Stimulated activated CD4-positive, alpha-beta T cell treated with anti-CD3 and anti-CD28 coated beads, Interleukin-12 subunit alpha, Interleukin-12 subunit beta, amount 100 ng/mL, for 48 hours (primary cell): ENCODE data around the gene IQSEC1.
A peak's percentile ranks its signal among the peaks of the same experiment; 100 is the strongest.

Experiments
- DNase-seq, 3 donors: peaks; one replicate each; pipeline ENCODE4 v3.0.0-alpha.2; 2020; ENCODE audit warnings: low read depth in 2 of 3, low spot score in 1 of 3

The IQSEC1 gene

GRCh38 chr3:12898965-12899755, 174.1 kb downstream of the IQSEC1 start:
- DNase-seq, result no peak

GRCh38 chr3:12898290-12898964, 174.8 kb downstream of the IQSEC1 start:
- no peak for DNase-seq

DNA sequence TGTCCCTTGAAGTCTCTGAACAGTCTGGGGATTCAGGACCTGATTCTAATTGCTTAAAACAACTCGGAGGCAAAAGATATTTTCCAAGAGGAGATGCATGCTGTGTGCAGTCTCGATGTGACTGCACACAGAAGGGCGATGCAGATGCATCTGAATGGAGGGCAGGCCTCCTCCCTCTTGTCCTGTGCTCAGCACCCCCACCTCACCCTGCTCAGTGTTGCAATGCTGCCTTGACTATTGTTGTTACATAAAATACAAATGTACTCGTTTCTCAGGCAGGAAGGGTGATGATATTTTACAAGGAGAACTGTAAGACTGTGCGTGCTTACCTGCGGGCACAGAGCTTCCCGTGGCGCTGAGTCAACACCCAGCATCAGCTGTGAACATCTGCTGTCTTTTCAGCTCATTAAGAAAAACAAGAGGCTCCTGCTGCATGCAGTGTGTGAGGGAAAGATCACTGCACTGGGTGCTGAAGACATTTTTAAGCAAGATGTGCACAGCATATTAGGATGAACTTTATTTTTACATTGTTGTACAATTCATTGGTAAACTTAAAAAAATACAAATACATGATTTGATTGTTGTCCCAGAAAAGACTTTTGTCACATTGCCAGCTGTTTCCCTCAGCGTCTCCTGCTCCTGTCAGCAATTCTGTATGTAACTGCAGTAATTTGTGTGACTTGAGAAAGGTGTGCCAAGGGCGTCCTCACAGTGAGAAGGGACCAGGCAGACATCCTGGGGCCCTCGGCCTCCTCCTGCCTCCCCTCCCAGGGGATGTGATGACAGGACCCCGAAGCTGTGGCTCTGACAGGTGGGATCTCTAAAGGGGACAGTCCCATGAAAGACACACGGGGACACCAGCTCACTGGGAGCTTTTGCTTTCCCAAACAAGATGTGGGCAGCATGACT, 175.6 kb downstream of the IQSEC1 start:
- no peak for DNase-seq

DNA sequence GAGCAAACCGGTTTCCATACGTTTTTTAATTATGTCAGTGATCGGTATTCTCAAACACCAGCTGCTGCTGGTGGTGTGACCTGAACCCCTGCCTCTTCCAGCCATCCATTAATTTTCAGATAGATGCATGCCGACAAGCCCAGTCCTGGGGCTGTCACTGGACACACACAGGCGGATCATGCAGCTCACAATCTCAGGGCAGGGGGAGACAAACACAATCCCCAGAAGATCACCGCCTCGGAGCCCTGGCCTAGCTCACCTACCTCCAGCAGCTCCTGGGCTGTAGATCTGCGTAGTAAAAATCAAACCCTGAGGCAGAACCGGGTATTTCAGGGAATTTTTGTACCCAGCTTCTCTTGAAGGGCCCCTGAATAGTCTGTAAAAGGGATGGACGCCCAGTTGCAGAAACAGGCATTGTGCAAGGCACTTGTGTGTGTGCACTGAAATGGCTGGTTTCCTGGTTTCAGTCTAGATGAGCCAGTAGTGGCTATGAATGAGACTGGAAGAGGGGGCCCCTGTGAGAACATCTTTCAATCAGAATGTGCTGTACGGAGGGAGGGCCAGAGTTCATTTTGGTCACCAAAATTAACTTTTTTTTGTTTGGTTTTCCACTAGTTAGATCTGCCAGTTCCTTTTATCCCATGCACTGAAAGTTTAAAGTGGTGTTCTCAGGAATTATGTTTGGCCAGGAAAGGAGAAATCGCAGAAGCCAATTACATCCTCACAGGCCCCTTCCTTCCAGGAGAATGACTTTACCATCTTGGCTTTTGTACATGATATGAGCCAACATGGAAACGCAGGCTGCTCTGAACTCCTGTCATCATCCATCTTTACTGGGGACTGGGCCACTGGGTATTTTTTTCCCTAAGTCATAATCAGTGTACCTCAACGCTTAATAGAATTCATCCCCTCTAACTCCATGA, 176.9 kb downstream of the IQSEC1 start:
- DNase-seq, result no peak

- DNase-seq, result no peak
Measured at GRCh38 chr3:12895391-12896062, 177.7 kb downstream of the IQSEC1 start.

GRCh38 chr3:12894629-12895028, 178.6 kb downstream of the IQSEC1 start:
- no peak for DNase-seq

GRCh38 chr3:12893852-12894251, 179.4 kb downstream of the IQSEC1 start:
- no peak for DNase-seq

DNA sequence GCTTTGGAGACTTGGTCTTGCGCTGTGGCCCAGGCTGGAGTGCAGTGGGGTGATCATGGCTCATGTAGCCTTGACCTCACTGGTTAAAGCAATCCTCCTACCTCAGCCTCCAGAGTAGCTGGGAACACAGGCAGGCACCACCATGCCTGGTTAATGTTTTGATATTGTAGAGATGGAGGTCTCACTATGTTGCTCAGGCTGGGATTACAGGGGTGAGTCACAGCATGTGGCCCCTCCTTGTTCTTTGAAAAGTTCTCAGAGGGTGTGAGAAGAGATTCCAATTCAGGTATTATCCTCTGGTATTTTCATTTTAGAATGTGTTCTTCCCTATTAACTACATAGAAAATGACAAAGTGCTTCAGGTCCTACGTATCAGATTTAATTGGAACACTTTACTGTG, 180.0 kb downstream of the IQSEC1 start:
- DNase-seq, result no peak

DNA sequence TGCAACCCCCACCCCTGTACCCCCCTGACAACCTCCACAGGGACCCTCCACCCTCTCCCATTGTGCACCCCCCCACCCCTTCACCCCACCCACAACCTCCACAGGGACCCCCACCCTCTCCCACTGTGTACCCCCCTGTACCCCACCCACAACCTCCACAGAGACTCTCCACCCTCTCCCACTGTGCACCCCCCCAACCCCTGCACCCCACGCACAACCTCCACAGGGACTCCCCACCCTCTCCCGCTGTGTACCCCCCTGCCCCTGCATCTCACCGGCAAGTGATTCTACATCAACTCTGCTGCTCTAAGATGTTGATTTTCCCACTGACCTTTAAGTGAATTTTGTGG, 180.4 kb downstream of the IQSEC1 start:
- DNase-seq, result no peak

GRCh38 chr3:12891985-12892839, 181.0 kb downstream of the IQSEC1 start:
- DNase-seq, result peak; percentile 14 to 42 (median 20)

DNA sequence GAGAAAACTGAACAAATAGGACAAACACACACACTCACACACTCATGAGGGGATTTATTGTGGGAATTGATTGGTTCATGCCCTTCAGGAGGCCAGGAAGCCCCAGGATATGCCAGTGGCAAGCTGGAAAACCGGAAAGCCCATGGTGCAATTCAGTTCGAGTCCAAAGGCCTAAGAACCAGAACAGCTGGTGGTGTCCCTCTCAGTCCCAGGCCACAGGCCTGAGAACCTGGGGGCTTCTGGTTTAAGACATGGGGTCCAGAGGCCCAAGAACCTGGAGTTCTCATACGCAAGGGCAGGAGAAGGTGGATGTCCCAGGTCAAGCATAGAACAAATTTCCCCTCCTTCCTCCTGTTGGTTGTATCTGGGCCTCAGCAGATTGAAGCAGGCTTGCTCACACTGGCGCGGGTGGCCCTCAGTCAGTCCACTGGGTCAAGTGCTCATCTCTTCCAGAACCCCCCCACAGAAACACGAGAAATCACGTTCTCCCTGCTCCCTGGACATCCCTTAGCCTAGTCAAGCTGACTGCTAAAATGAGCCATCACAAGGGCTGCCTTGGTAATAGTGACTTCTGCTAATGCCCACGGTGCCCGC, 181.7 kb downstream of the IQSEC1 start:
- DNase-seq, result no peak

- no peak for DNase-seq
Measured at GRCh38 chr3:12890610-12891390, 182.4 kb downstream of the IQSEC1 start.

DNA sequence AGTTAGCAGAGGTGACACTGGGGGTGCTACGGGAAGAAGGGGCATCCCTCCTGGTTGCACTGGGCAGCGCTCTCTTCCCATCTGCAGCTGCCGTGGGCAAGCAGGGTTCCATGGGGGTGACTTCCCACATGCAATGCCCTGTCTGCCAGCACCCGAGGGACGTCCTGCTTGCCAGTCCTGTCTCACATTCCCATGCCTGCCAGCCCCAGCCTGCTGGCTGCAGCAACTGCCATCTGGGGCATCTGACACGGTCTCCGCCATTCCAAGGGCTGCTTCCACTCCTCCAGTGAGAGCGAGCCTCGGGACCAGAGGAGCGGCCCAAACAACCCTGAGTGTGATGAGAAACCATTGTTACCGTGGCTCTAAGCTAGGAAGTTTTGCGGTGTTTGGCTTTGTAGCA, 186.5 kb downstream of the IQSEC1 start:
- DNase-seq, result no peak

GRCh38 chr3:12886106-12886679, 187.0 kb downstream of the IQSEC1 start:
- no peak for DNase-seq

DNA sequence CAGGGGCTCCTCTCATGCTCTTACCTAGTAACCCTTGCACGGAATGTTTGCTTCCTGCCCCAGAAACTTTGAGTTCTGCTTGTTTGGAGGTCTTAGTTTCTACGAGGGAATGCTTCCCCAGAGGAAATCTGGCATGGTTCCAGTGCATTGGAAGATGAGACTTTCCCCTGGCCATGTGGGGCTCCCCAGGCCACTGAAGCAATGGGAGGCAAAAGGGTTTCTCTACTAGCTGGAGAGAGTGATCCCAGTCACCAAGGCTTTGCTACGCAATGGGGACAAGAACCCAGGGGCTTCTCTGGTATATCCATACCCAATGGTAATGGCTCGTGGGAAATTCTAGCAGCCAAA, 187.7 kb downstream of the IQSEC1 start:
- DNase-seq, result no peak

- no peak for DNase-seq
Measured at GRCh38 chr3:12884790-12885582, 188.2 kb downstream of the IQSEC1 start.

- DNase-seq, result no peak
Measured at GRCh38 chr3:12884186-12884680, 189.0 kb downstream of the IQSEC1 start.
